Duodenal mucosa (tissue), 2 donors: Measurements from ENCODE around the gene NBPF14.
A peak's percentile ranks its signal among the peaks of the same experiment; 100 is the strongest.
"Not testable (repeated sequence)": the region's sequence is repeated elsewhere in the genome, so short reads cannot be mapped to it uniquely, and the experiment has no call there.

Experiments
- H3K27ac ChIP-seq: one replicate; pipeline ENCODE4 v1.7.0; 2013; ENCODE audit warnings: low read depth, low read length
- H3K27me3 ChIP-seq, 2 donors: one replicate each; pipeline ENCODE4 v1.7.0; 2013; ENCODE audit warnings: low read length in 2 of 2, control low read depth in 1 of 2; ENCODE audit not compliant: insufficient read depth in 2 of 2, control insufficient read depth in 1 of 2
- H3K36me3 ChIP-seq, 2 donors: one replicate each; pipeline ENCODE4 v1.7.0; 2013; ENCODE audit warnings: low read length in 2 of 2, control low read depth in 1 of 2; ENCODE audit not compliant: insufficient read depth in 2 of 2, control insufficient read depth in 1 of 2
- H3K4me1 ChIP-seq, 2 donors: one replicate each; pipeline ENCODE4 v1.7.0; 2013; ENCODE audit warnings: low read length in 2 of 2, control low read depth in 1 of 2; ENCODE audit not compliant: insufficient read depth in 2 of 2, control insufficient read depth in 1 of 2
- H3K4me3 ChIP-seq, 2 donors: one replicate each; pipeline ENCODE4 v1.7.0; 2013; ENCODE audit warnings: low read length in 2 of 2, low read depth in 1 of 2
- H3K9ac ChIP-seq, 2 donors: one replicate each; pipeline ENCODE4 v1.7.0; 2013; ENCODE audit warnings: low read length in 2 of 2, low read depth in 1 of 2
- H3K9me3 ChIP-seq, 2 donors: one replicate each; pipeline ENCODE4 v1.7.0; 2013; ENCODE audit warnings: low read length in 2 of 2, control low read depth in 1 of 2; ENCODE audit not compliant: control insufficient read depth in 1 of 2

NBPF14 gene

DNA sequence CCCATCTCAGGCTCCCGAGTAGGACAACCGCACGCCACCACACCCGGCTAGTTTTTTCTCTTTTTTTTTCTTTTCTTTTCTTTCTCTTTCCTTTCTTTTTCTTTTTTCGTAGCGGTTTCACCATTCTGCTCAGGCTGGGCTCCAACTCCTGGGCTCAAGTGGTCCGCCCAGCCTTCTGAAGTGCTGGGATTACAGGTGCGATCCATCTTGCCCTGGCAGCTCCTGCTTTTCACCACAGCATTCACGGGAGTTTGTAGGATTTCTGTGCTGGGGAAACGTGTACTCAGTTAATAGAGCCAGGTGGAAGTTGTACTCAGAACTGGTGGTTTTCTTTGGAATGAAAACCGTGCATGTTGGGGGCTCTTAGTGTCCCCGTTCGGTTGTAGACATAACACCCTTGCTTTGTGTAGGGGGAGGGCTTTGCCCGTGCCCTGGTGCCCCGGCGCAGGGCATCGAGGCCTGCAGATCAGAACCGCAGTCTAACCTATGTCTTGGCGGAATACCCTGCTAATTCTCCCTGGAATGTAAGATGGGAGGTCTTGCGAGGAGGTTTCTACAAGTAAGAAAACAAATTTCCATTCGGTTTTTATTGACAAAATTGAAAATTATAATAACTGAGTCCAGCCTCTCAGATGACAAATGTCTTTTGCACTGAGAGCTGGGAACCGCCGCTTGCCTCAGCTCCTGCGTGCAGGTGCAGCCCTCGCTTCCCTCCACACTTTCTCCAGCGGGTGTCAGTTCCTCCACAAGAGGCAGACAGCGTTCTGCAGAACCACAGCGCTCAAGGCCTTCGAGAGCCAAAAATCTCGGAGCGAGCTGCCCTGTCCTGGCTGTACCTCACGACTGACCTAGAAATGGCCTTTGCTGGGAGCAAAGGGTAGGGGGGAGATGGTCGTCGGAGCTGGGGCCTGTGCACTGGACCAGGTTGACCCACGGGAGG, 72.3 kb downstream of the NBPF14 start:
- not testable (repeated sequence) for H3K4me3 ChIP-seq, H3K36me3 ChIP-seq, H3K4me1 ChIP-seq, H3K9ac ChIP-seq, H3K9me3 ChIP-seq, H3K27me3 ChIP-seq, H3K27ac ChIP-seq

DNA sequence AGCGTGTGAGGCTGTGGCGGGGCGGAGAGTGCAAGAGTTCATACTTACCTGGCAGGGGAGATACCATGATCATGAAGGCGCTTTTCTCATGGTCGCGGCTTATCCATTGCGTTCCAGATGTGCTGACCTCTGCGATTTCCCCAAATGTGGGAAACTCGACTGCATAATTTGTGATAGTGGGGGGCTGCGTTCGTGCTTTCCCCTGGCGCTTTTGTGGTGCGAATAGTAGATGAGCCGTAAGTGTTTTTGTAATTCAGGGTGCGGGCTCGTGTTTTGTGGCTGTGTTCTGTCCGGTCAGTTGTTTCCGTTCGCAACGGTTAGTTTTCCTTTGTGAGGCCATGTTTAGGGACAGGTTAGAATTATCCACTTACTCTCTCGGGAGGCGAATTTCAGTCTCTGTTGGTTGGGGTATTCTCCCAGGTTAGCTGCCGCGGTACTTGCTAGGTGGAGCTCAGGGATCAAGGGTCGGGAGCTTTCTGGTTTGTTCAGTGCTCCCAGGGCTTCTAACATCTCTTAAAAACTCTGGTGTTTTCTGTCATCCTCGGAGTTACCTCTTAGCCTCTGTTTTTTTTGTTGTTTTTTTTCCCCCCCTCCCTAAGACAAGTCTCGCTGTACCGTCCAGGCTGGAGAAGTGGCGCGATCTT, 73.1 kb downstream of the NBPF14 start:
- not testable (repeated sequence) for H3K27me3 ChIP-seq, H3K36me3 ChIP-seq, H3K4me1 ChIP-seq, H3K9me3 ChIP-seq
- Histone ChIP-seq H3K27ac (peak overlapping the region; percentile 42), H3K9ac (peak overlapping the region in 1 of 2 donors; percentile 47), H3K4me3 (peak overlapping the region; percentile 53 to 58)

DNA sequence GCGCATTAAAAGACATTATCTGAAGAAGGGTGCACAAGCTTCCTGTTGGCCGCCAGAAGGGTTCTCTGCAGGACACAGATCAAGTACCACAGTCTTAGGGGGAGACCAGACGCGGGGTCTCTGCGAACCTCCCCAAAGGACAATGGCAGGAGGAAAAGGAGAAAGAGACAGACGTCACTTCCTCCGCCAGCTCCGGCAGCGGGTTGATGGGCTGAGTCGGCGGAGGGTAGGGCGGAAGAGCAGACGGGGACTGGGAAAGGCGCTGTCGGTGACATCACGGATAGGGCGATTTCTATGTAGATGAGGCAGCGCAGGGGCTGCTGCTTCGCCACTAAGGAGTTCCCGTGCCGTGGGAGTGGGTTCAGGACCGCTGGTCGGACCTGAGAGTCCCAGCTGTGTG, 73.7 kb downstream of the NBPF14 start:
- Histone ChIP-seq H3K4me3 (peak overlapping the region; percentile 40), H3K9ac (peak overlapping the region in 1 of 2 donors; percentile 4), H3K27ac (peak overlapping the region; percentile 32)
- H3K4me1 ChIP-seq, H3K9me3 ChIP-seq, H3K27me3 ChIP-seq, H3K36me3 ChIP-seq: not testable (repeated sequence)

DNA sequence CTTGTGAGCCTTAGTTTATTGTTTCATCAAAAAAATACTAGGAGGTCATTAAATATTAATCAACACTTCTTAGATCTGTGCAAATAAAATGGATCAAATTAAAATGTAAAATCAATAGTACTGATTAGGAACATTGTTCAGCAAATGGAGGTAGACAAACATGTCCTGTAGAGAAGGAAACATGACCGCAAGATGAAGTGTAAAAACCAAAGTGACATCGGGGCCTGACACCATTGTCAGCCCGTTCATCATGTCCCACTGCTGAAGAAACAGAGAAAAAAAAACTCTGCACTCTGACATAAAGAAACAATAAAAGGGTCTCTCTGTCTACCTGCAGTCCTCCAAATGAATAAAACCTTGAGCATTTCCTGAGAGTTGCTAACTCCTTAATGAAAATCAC, 81.5 kb downstream of the NBPF14 start:
- H3K27ac ChIP-seq, H3K9me3 ChIP-seq, H3K27me3 ChIP-seq, H3K36me3 ChIP-seq, H3K9ac ChIP-seq, H3K4me1 ChIP-seq, H3K4me3 ChIP-seq: not testable (repeated sequence)

DNA sequence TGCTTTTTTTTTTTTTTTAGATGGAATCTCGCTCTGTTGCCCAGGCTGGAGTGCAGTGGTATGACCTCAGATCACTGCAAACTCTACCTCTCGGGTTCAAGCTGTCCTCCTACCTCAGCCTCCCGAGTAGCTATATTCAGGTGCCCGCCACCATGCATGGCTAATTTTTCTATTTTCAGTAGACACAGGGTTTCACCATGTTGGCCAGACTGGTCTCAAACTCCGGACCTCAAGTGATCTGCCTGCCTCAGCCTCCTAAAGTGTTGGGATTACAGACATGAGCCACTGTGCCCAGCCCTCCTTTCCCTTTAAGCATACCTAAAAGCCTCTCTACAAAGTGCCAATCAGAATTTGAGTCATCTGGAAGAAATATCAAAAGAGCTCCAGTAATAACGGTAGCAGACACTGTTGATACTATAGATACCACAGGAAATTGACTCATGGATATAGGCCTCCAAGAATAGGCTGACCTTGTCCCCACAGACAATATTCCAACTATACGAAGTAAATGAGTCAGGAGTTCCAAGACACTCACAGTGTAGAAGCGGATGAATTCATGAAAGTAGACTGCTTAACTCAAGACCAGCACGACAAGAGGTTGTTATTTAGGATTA, 83.1 kb downstream of the NBPF14 start:
- H3K9ac ChIP-seq, H3K36me3 ChIP-seq, H3K27me3 ChIP-seq, H3K4me3 ChIP-seq, H3K9me3 ChIP-seq, H3K4me1 ChIP-seq, H3K27ac ChIP-seq: not testable (repeated sequence)

DNA sequence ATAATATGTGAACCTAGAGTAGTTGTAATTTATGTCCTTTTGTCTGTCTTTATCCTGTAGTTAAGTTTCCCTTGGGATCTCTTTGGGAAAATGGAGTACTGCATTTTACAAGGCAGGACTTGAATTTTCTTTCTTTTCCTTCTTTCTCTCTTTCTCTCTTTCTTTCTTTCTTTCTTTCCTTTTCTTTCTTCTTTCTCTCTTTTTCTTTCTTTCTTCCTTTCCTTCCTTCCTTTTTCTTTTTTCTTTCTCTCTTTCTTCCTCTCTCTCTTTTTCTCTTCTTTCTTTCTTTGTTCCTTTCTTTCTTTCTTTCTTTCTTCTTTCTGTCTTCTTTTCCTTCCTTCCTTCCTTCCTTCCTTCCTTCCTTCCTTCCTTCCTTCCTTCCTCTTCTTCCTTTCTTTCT, 101.9 kb downstream of the NBPF14 start:
- not testable (repeated sequence) for H3K27ac ChIP-seq, H3K4me1 ChIP-seq, H3K36me3 ChIP-seq, H3K4me3 ChIP-seq, H3K27me3 ChIP-seq, H3K9ac ChIP-seq, H3K9me3 ChIP-seq

DNA sequence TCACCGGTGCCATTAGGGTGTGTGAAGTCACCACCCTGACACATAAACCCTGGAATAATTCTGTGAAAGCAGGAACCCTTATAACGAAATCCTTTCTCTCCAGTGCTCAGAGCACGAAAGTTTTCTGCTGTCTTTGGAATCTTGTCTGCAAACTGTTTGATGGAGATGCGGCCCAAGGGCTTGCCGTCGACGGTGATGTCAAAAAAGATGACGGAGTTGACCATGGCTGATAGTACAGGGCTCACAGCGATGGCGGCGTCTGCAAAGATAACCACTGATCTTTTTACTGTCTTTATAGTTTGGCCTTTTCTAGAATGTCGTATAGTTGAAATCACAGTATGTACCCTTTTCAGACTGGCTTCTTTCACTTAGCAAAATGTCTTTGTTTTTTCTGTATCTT, 112.8 kb downstream of the NBPF14 start, which contains the start of gene PPIAL4G:
Gene PPIAL4G (minus strand): TSS at position 274 of the 400 bp plus-strand sequence. CDS start 50 bp downstream, at position 224.
- H3K9me3 ChIP-seq, H3K4me1 ChIP-seq, H3K36me3 ChIP-seq, H3K27me3 ChIP-seq, H3K27ac ChIP-seq, H3K9ac ChIP-seq, H3K4me3 ChIP-seq: not testable (repeated sequence)
